OCI-LY3 (cell line): ENCODE measurements around the gene FDXR.

Experiments used
- H2AFZ ChIP-seq: fragments of 200-600, 300-600 bp; shearing (Covaris generic); 2 replicates; pipeline ENCODE4 v1.6.0; 2014; ENCODE audit warnings: antibody characterized with exemption, low read depth, low read length
- H3K27ac ChIP-seq: fragments of 200-600, 300-600 bp; sonication (generic); 2 replicates; pipeline ENCODE4 v1.5.1; 2014; ENCODE audit warnings: mild to moderate bottlenecking, low read length, moderate library complexity, mixed read lengths
- H3K27me3 ChIP-seq: fragments of 200-600, 300-600 bp; sonication (generic); 2 replicates; pipeline ENCODE4 v1.6.1; 2014; ENCODE audit warnings: low read depth, low read length, mixed read lengths
- H3K36me3 ChIP-seq: fragments of 200-600, 300-600 bp; sonication (generic); replicated peaks from 2 replicates; pipeline ENCODE3; 2014; ENCODE audit warnings: low read depth, low read length, mixed read lengths
- H3K4me1 ChIP-seq: fragments of 300-600, 200-600 bp; sonication (generic); 2 replicates; pipeline ENCODE4 v1.6.1; 2014; ENCODE audit warnings: low read length, mixed read lengths
- H3K4me2 ChIP-seq: fragments of 200-600, 300-600 bp; sonication (generic); 2 replicates; pipeline ENCODE4 v1.6.1; 2014; ENCODE audit warnings: low read length, mixed read lengths
- H3K4me3 ChIP-seq: fragments of 300-600, 200-600 bp; sonication (generic); 2 replicates; pipeline ENCODE4 v1.5.1; 2014; ENCODE audit warnings: antibody characterized with exemption, mild to moderate bottlenecking, low read length, moderate library complexity
- H3K79me2 ChIP-seq: fragments of 300-600, 200-600 bp; shearing (Covaris generic); 2 replicates; pipeline ENCODE4 v1.6.1; 2014; ENCODE audit warnings: mild to moderate bottlenecking, low read length, mixed read lengths
- H3K9ac ChIP-seq: fragments of 300-600, 200-600 bp; shearing (Covaris generic); 2 replicates; pipeline ENCODE4 v1.6.0; 2014; ENCODE audit warnings: mild to moderate bottlenecking, low read length, moderate library complexity
- H3K9me3 ChIP-seq: fragments of 200-600, 300-600 bp; shearing (Covaris generic); 2 replicates; pipeline ENCODE4 v1.6.1; 2014; ENCODE audit warnings: low read length, mixed read lengths; ENCODE audit not compliant: insufficient read depth
- H4K20me1 ChIP-seq: fragments of 200-600, 300-600 bp; sonication (generic); 2 replicates; pipeline ENCODE4 v1.6.1; 2016; ENCODE audit warnings: low read length, mixed read lengths; ENCODE audit not compliant: insufficient read depth
- CTCF ChIP-seq: fragments of 200-600, 300-600 bp; sonication (generic); IDR thresholded peaks from 2 replicates; pipeline ENCODE4 v1.5.1; 2014; ENCODE audit warnings: antibody characterized with exemption, low read length, low read depth
- EZH2phosphoT487 ChIP-seq: fragments of 200-600 bp; shearing (Covaris generic); IDR thresholded peaks from 2 replicates; pipeline ENCODE4 v1.6.1; 2018; ENCODE audit warnings: antibody characterized with exemption, mixed run types, low read depth

FDXR gene

GRCh38 chr17:74827800-74828199 lies 45.0 kb downstream of the FDXR start:
- Histone ChIP-seq H2AFZ (no peak overlapping the region), H3K79me2 (no peaks in the 10 kb centered on the region), H4K20me1 (no peaks in the 10 kb centered on the region), H3K4me3 (no peak overlapping the region), H3K9ac (no peak overlapping the region), H3K4me1 (no peaks in the 10 kb centered on the region), H3K4me2 (no peak overlapping the region), H3K36me3 (no peaks in the 10 kb centered on the region), H3K27ac (no peak overlapping the region), H3K27me3 (no peaks in the 10 kb centered on the region), H3K9me3 (no peaks in the 10 kb centered on the region)
- no peak for TF ChIP-seq EZH2phosphoT487

DNA sequence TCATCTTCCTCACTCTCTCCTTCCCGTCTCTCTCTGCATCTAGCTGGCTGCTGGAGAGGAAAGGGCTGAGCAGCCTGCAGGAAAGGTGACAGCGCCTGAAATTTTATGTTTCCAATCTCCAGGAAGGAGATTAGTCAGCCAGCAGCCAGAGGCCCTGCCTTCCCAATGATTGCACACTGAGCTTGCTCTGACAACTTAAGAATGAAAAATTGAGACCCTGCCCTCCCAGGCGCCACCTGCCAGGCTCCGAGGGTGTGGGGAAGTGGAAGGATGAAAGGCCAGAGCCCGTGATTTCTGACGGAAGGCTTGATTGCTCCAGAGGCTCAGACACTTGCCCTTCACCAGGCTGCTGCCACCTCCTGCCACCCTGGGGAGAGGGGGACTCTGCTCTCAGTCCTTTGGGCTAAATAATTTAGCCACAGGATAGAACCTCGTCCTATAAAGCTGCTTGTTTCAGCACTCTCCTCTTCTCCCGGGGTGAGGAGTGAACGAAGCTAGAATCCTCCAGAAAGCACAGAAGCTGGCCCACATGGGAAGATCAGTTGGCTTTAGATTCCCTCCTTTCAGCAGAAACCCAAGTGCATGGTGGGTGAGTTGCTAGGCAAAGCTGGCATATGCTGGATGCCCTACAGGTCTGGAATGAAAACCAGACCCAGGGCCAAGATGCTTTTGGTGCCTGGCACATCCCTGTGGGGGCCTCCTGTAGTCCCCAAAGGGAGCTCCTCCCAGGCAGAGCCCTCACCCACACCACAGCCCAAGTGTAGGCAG lies 46.7 kb downstream of the FDXR start:
- Histone ChIP-seq H3K27ac (no peak overlapping the region), H2AFZ (no peak overlapping the region), H3K4me1 (no peaks in the 10 kb centered on the region), H3K4me2 (no peak overlapping the region), H3K9me3 (no peaks in the 10 kb centered on the region), H3K9ac (no peak overlapping the region), H3K36me3 (no peaks in the 10 kb centered on the region), H3K79me2 (no peaks in the 10 kb centered on the region), H3K27me3 (no peaks in the 10 kb centered on the region), H4K20me1 (no peaks in the 10 kb centered on the region), H3K4me3 (no peak overlapping the region)
- TF ChIP-seq EZH2phosphoT487 (no peak), CTCF (no peak)

DNA sequence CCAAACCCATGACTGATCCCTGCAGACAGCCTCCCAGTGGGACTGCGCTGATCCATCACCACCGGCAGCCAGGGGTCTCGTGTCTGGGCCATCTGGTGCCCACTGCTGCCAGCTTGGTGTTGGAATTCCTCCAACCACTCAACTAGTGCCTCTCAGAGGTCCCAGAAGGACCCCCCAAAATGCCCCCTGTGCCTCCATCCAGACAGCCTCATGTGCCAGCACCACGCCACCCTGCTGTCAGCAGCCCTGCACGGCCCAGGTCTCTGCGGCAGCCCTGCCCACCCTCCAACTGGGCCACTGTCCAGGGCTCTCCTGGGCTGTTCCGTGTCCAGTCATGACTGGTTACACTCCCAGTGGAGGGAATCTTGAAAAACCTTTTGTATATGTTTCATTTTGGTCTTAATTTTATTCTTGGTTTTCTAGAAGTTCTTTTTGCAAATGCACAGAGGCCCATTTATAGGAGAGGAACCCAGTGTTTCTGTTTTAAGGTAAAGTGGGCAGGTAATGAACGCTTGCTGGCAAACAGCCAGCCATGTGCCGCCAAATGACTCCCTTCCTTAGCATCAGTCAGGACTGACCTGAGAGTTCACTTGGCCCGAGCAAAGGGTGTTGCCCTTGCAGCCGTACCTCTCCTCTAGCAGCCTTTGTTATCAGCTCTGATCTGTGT lies 47.7 kb downstream of the FDXR start:
- Histone ChIP-seq H3K27ac (no peak overlapping the region), H3K9ac (no peak overlapping the region), H3K4me2 (no peak overlapping the region), H3K36me3 (no peaks in the 10 kb centered on the region), H4K20me1 (no peaks in the 10 kb centered on the region), H2AFZ (no peak overlapping the region), H3K79me2 (no peaks in the 10 kb centered on the region), H3K4me1 (no peaks in the 10 kb centered on the region), H3K4me3 (no peak overlapping the region), H3K9me3 (no peaks in the 10 kb centered on the region), H3K27me3 (no peaks in the 10 kb centered on the region)
- no peak for TF ChIP-seq CTCF
- no peak for TF ChIP-seq EZH2phosphoT487

GRCh38 chr17:74822939-74823367 lies 49.8 kb downstream of the FDXR start:
- no peaks in the 10 kb centered on the region for H4K20me1 ChIP-seq
- no peaks in the 10 kb centered on the region for H3K79me2 ChIP-seq
- H3K27ac ChIP-seq, result no peak overlapping the region
- H3K4me2 ChIP-seq, result no peak overlapping the region
- TF ChIP-seq CTCF, result no peak
- TF ChIP-seq EZH2phosphoT487, result no peak
- no peak overlapping the region for H3K9ac ChIP-seq
- H3K4me3 ChIP-seq, result no peak overlapping the region
- no peaks in the 10 kb centered on the region for H3K36me3 ChIP-seq
- H2AFZ ChIP-seq, result no peak overlapping the region
- no peaks in the 10 kb centered on the region for H3K4me1 ChIP-seq
- H3K9me3 ChIP-seq, result no peaks in the 10 kb centered on the region
- no peaks in the 10 kb centered on the region for H3K27me3 ChIP-seq
